Measurements from ENCODE around the gene SSR4. TPM values are rescaled to one million over a fixed set of nuclear protein-coding genes. Genes with fewer than 3 reads are reported as not detected.

Gene SSR4
- total RNA-seq, 2 experiments from 2014 or later: 165 to 186 TPM

Other genes starting within 250 kb of the SSR4 start
- 20.6 and 29.7 TPM in 2 replicates for gene CCNQ, start 195.5 kb upstream of the SSR4 start, total RNA-seq (2014; rRNA removed; shearing (Covaris generic))
- 12.0 and 13.9 TPM in 2 replicates for gene CCNQ, start 195.5 kb upstream of the SSR4 start, total RNA-seq (2022)
- gene DUSP9, start 147.5 kb upstream of the SSR4 start, total RNA-seq (2014; rRNA removed; shearing (Covaris generic)): not detected in 2 replicates
- not detected in 2 replicates for gene DUSP9, start 147.5 kb upstream of the SSR4 start, total RNA-seq (2022)
- 0.19 and 1.1 TPM in 2 replicates for gene PNCK, start 120.9 kb upstream of the SSR4 start, total RNA-seq (2014; rRNA removed; shearing (Covaris generic))
- gene PNCK, start 120.9 kb upstream of the SSR4 start, total RNA-seq (2022): not detected in 2 replicates
- not detected in 2 replicates for gene SLC6A8, start 106.7 kb upstream of the SSR4 start, total RNA-seq (2014; rRNA removed; shearing (Covaris generic))
- gene SLC6A8, start 106.7 kb upstream of the SSR4 start, total RNA-seq (2022): not detected in 2 replicates
- gene BCAP31, start 70.3 kb upstream of the SSR4 start, total RNA-seq (2014; rRNA removed; shearing (Covaris generic)): 43.0 and 47.0 TPM in 2 replicates
- 69.3 and 72.0 TPM in 2 replicates for gene BCAP31, start 70.3 kb upstream of the SSR4 start, total RNA-seq (2022)
- 2.7 and 6.9 TPM in 2 replicates for gene ABCD1, start 69.8 kb upstream of the SSR4 start, total RNA-seq (2014; rRNA removed; shearing (Covaris generic))
- 8.8 TPM in 2 replicates for gene ABCD1, start 69.8 kb upstream of the SSR4 start, total RNA-seq (2022)
- not detected in 2 replicates for gene PLXNB3, start 30.4 kb upstream of the SSR4 start, total RNA-seq (2014; rRNA removed; shearing (Covaris generic))
- gene PLXNB3, start 30.4 kb upstream of the SSR4 start, total RNA-seq (2022): not detected in 2 replicates
- gene SRPK3, start 13.6 kb upstream of the SSR4 start, total RNA-seq (2014; rRNA removed; shearing (Covaris generic)): not detected in 2 replicates
- not detected in 2 replicates for gene SRPK3, start 13.6 kb upstream of the SSR4 start, total RNA-seq (2022)
- 52.5 and 53.2 TPM in 2 replicates for gene IDH3G, start 293 bp upstream of the SSR4 start, total RNA-seq (2014; rRNA removed; shearing (Covaris generic))
- gene IDH3G, start 293 bp upstream of the SSR4 start, total RNA-seq (2022): 47.5 and 51.8 TPM in 2 replicates
- not detected in 2 replicates for gene PDZD4, start 35.9 kb downstream of the SSR4 start, total RNA-seq (2014; rRNA removed; shearing (Covaris generic))
- gene PDZD4, start 35.9 kb downstream of the SSR4 start, total RNA-seq (2022): not detected in 2 replicates
- gene L1CAM, start 91.5 kb downstream of the SSR4 start, total RNA-seq (2014; rRNA removed; shearing (Covaris generic)): not detected in 2 replicates
- not detected in 2 replicates for gene L1CAM, start 91.5 kb downstream of the SSR4 start, total RNA-seq (2022)
- gene AVPR2, start 110.0 kb downstream of the SSR4 start, total RNA-seq (2014; rRNA removed; shearing (Covaris generic)): 0.09 TPM in 1 of 2 replicates, not detected in the other
- 0.46 TPM in 1 of 2 replicates, not detected in the other for gene AVPR2, start 110.0 kb downstream of the SSR4 start, total RNA-seq (2022)
- gene ARHGAP4, start 131.6 kb downstream of the SSR4 start, total RNA-seq (2014; rRNA removed; shearing (Covaris generic)): 126 and 127 TPM in 2 replicates
- gene ARHGAP4, start 131.6 kb downstream of the SSR4 start, total RNA-seq (2022): 119 and 128 TPM in 2 replicates
- 77.5 and 82.7 TPM in 2 replicates for gene NAA10, start 140.4 kb downstream of the SSR4 start, total RNA-seq (2014; rRNA removed; shearing (Covaris generic))
- 90.5 and 105 TPM in 2 replicates for gene NAA10, start 140.4 kb downstream of the SSR4 start, total RNA-seq (2022)
- gene RENBP, start 150.0 kb downstream of the SSR4 start, total RNA-seq (2014; rRNA removed; shearing (Covaris generic)): 2.8 and 3.6 TPM in 2 replicates
- gene RENBP, start 150.0 kb downstream of the SSR4 start, total RNA-seq (2022): 6.2 and 6.8 TPM in 2 replicates
- 51.9 and 64.2 TPM in 2 replicates for gene HCFC1, start 177.2 kb downstream of the SSR4 start, total RNA-seq (2014; rRNA removed; shearing (Covaris generic))
- gene HCFC1, start 177.2 kb downstream of the SSR4 start, total RNA-seq (2022): 134 TPM in 2 replicates
- 0.85 and 1.4 TPM in 2 replicates for gene TMEM187, start 178.1 kb downstream of the SSR4 start, total RNA-seq (2014; rRNA removed; shearing (Covaris generic))
- gene TMEM187, start 178.1 kb downstream of the SSR4 start, total RNA-seq (2022): 3.2 and 4.5 TPM in 2 replicates
- 56.8 and 75.5 TPM in 2 replicates for gene IRAK1, start 225.2 kb downstream of the SSR4 start, total RNA-seq (2014; rRNA removed; shearing (Covaris generic))
- 119 and 136 TPM in 2 replicates for gene IRAK1, start 225.2 kb downstream of the SSR4 start, total RNA-seq (2022)

Measured in OCI-LY7 (cell line).